DOHH2 (cell line): ENCODE measurements around the gene CD40.

Source experiments
- CTCF ChIP-seq: fragments of 200-600 bp; sonication (generic); IDR thresholded peaks from one replicate; pipeline ENCODE4 v1.5.1; 2014; ENCODE audit warnings: antibody characterized with exemption, mild to moderate bottlenecking, low read depth, low read length; ENCODE audit not compliant: poor library complexity, severe bottlenecking
- EZH2phosphoT487 ChIP-seq: fragments of 200-600 bp; sonication (generic); IDR thresholded peaks from 2 replicates; pipeline ENCODE4 v1.6.1; 2017; ENCODE audit warnings: borderline replicate concordance, mild to moderate bottlenecking, antibody characterized with exemption, low read length, moderate library complexity, mixed read lengths

- TF ChIP-seq CTCF (no peak), EZH2phosphoT487 (no peak)
These were observed 9.1 kb upstream of the CD40 start for GRCh38 chr20:46108976-46109375.
